HL-60/S4 treated with retinoic acid at 250 ng/mL for 4 days and 3 days (cell line): ENCODE results near the gene SERP2.

Experiments used
- in situ Hi-C: fragments of 300-500 bp; cut with MboI; formaldehyde crosslinking; loops from 2 replicates; pipeline ENCODE4 v1.7.0; 2022; ENCODE audit warnings: low sequenced_read_pairs

The SERP2 gene

GRCh38 chr13:44409595-44409994 is 36.0 kb downstream of the SERP2 start:
- in situ Hi-C loops = no loop called here

- in situ Hi-C loops = no loop called here
Measured at GRCh38 chr13:44410328-44410859, 36.8 kb downstream of the SERP2 start.

- in situ Hi-C loops = no loop called here
Measured at GRCh38 chr13:44411841-44412240, 38.2 kb downstream of the SERP2 start.

- in situ Hi-C loops = no loop called here
Measured at GRCh38 chr13:44412346-44412935, 38.8 kb downstream of the SERP2 start.

- in situ Hi-C loops = no loop called here
Measured at GRCh38 chr13:44413095-44413494, 39.5 kb downstream of the SERP2 start.

GRCh38 chr13:44414716-44415115 is 41.1 kb downstream of the SERP2 start:
- in situ Hi-C loops = no loop called here

GRCh38 chr13:44415815-44416214 is 42.2 kb downstream of the SERP2 start:
- in situ Hi-C loops = no loop called here

GRCh38 chr13:44416301-44416700 is 42.7 kb downstream of the SERP2 start:
- in situ Hi-C loops = no loop called here

- in situ Hi-C loops = no loop called here
Measured at GRCh38 chr13:44416744-44417143, 43.1 kb downstream of the SERP2 start.

GRCh38 chr13:44417446-44417845 is 43.8 kb downstream of the SERP2 start:
- in situ Hi-C loops = no loop called here

- in situ Hi-C loops = no loop called here
Measured at GRCh38 chr13:44417876-44418275, 44.3 kb downstream of the SERP2 start.

- in situ Hi-C loops = no loop called here
Measured at GRCh38 chr13:44420376-44421220, 47.0 kb downstream of the SERP2 start.

GRCh38 chr13:44421853-44422525 is 48.4 kb downstream of the SERP2 start:
- in situ Hi-C loops = no loop called here

GRCh38 chr13:44422755-44423643 is 49.4 kb downstream of the SERP2 start:
- in situ Hi-C loops = no loop called here

- in situ Hi-C loops = no loop called here
Measured at GRCh38 chr13:44423824-44424223, 50.2 kb downstream of the SERP2 start.

GRCh38 chr13:44425041-44425814 is 51.6 kb downstream of the SERP2 start:
- in situ Hi-C loops = loop anchor here (25.0 kb wide), 1 partner anchor 363 kb away; no protein-coding TSS in a partner anchor

GRCh38 chr13:44425815-44426078 is 52.1 kb downstream of the SERP2 start:
- in situ Hi-C loops = loop anchor here (25.0 kb wide), 1 partner anchor 363 kb away; no protein-coding TSS in a partner anchor

- in situ Hi-C loops = loop anchor here (25.0 kb wide), 1 partner anchor 364 kb away; no protein-coding TSS in a partner anchor
Measured at GRCh38 chr13:44426461-44426860, 52.8 kb downstream of the SERP2 start.

- in situ Hi-C loops = loop anchor here (25.0 kb wide), 1 partner anchor 367 kb away; no protein-coding TSS in a partner anchor
Measured at GRCh38 chr13:44429311-44429710, 55.7 kb downstream of the SERP2 start.

GRCh38 chr13:44431150-44431549 is 57.5 kb downstream of the SERP2 start:
- in situ Hi-C loops = loop anchor here (10.0 to 25.0 kb wide), 2 partner anchors 369 to 516 kb away; no protein-coding TSS in a partner anchor
